ENCODE results near the gene PUS10. TPM values are rescaled to one million over a fixed set of nuclear protein-coding genes. Genes with fewer than 3 reads are reported as not detected.
"Not testable (repeated sequence)": the region's sequence is repeated elsewhere in the genome, so short reads cannot be mapped to it uniquely, and the experiment has no call there.

Gene PUS10
- total RNA-seq, 2 donors from 2014 or later = 5.1 to 5.7 TPM

- Mint-ChIP-seq H3K36me3 (ENCODE audit: low read depth) (peaks cover 13% of the 10 kb centered on the region), H3K27me3 (no peaks in the 10 kb centered on the region), H3K27ac (no peak overlapping the region), H3K4me1 (no peaks in the 10 kb centered on the region), H3K4me3 (no peak overlapping the region), H3K9me3 (no peaks in the 10 kb centered on the region)
- ATAC-seq (replicated peaks) = peak; percentile 64
Observed at GRCh38 chr2:60948926-60949579, 69.0 kb downstream of the PUS10 start.

- Mint-ChIP-seq H3K4me3 (no peak overlapping the region), H3K27me3 (no peaks in the 10 kb centered on the region), H3K4me1 (no peaks in the 10 kb centered on the region), H3K9me3 (no peaks in the 10 kb centered on the region), H3K27ac (no peak overlapping the region), H3K36me3 (ENCODE audit: low read depth) (peaks cover 10% of the 10 kb centered on the region)
- ATAC-seq (replicated peaks) = no peak
Observed at GRCh38 chr2:60948161-60948560, 69.9 kb downstream of the PUS10 start.

- H3K36me3 Mint-ChIP-seq (ENCODE audit: low read depth) = peaks cover 8% of the 10 kb centered on the region
- H3K27me3 Mint-ChIP-seq = no peaks in the 10 kb centered on the region
- ATAC-seq (replicated peaks) = no peak
- no peak overlapping the region for H3K4me3 Mint-ChIP-seq
- no peaks in the 10 kb centered on the region for H3K4me1 Mint-ChIP-seq
- no peak overlapping the region for H3K27ac Mint-ChIP-seq
- no peaks in the 10 kb centered on the region for H3K9me3 Mint-ChIP-seq
Observed at GRCh38 chr2:60947056-60947455, 71.0 kb downstream of the PUS10 start.

GRCh38 chr2:60945341-60945740 lies 72.7 kb downstream of the PUS10 start:
- H3K9me3 Mint-ChIP-seq = no peaks in the 10 kb centered on the region
- H3K27me3 Mint-ChIP-seq = no peaks in the 10 kb centered on the region
- H3K4me1 Mint-ChIP-seq = no peaks in the 10 kb centered on the region
- H3K27ac Mint-ChIP-seq = no peak overlapping the region
- H3K4me3 Mint-ChIP-seq = no peak overlapping the region
- peaks cover 13% of the 10 kb centered on the region for H3K36me3 Mint-ChIP-seq (ENCODE audit: low read depth)
- no peak for ATAC-seq (replicated peaks)

- Mint-ChIP-seq H3K27me3 (no peaks in the 10 kb centered on the region), H3K4me1 (peaks cover 13% of the 10 kb centered on the region), H3K9me3 (no peaks in the 10 kb centered on the region), H3K36me3 (ENCODE audit: low read depth) (peaks cover 63% of the 10 kb centered on the region), H3K4me3 (no peak overlapping the region), H3K27ac (no peak overlapping the region)
- no peak for ATAC-seq (replicated peaks)
Observed at GRCh38 chr2:60939622-60940021, 78.4 kb downstream of the PUS10 start.

- Mint-ChIP-seq H3K4me3 (no peak overlapping the region), H3K27me3 (no peaks in the 10 kb centered on the region), H3K27ac (no peak overlapping the region), H3K4me1 (peaks cover 20% of the 10 kb centered on the region), H3K36me3 (ENCODE audit: low read depth) (peaks cover 69% of the 10 kb centered on the region), H3K9me3 (no peaks in the 10 kb centered on the region)
- no peak for ATAC-seq (replicated peaks)
Observed at GRCh38 chr2:60938301-60938700, 79.8 kb downstream of the PUS10 start.

- no peak overlapping the region for H3K4me3 Mint-ChIP-seq
- no peaks in the 10 kb centered on the region for H3K27me3 Mint-ChIP-seq
- H3K9me3 Mint-ChIP-seq = no peaks in the 10 kb centered on the region
- H3K27ac Mint-ChIP-seq = peak overlapping the region; percentile 74
- peaks cover 84% of the 10 kb centered on the region for H3K36me3 Mint-ChIP-seq (ENCODE audit: low read depth)
- H3K4me1 Mint-ChIP-seq = peaks cover 24% of the 10 kb centered on the region
- ATAC-seq (replicated peaks) = no peak
Observed at GRCh38 chr2:60936757-60937156, 81.3 kb downstream of the PUS10 start.

GRCh38 chr2:60934165-60934722 lies 83.8 kb downstream of the PUS10 start:
- ATAC-seq (replicated peaks) = no peak
- Mint-ChIP-seq H3K9me3 (no peaks in the 10 kb centered on the region), H3K4me1 (peaks cover 24% of the 10 kb centered on the region), H3K27ac (no peak overlapping the region), H3K27me3 (no peaks in the 10 kb centered on the region), H3K36me3 (ENCODE audit: low read depth) (peaks cover 86% of the 10 kb centered on the region), H3K4me3 (no peak overlapping the region)

GRCh38 chr2:60932954-60933353 lies 85.1 kb downstream of the PUS10 start:
- Mint-ChIP-seq H3K4me3 (no peak overlapping the region), H3K27me3 (no peaks in the 10 kb centered on the region), H3K9me3 (no peaks in the 10 kb centered on the region), H3K36me3 (ENCODE audit: low read depth) (peaks cover 76% of the 10 kb centered on the region), H3K27ac (no peak overlapping the region), H3K4me1 (peaks cover 14% of the 10 kb centered on the region)
- ATAC-seq (replicated peaks) = no peak

- H3K27me3 Mint-ChIP-seq; H3K4me3 Mint-ChIP-seq; H3K27ac Mint-ChIP-seq; ATAC-seq (replicated peaks); H3K9me3 Mint-ChIP-seq: not testable (repeated sequence)
- Mint-ChIP-seq H3K4me1 (peaks cover 14% of the 10 kb centered on the region), H3K36me3 (ENCODE audit: low read depth) (peaks cover 77% of the 10 kb centered on the region)
Observed at GRCh38 chr2:60932061-60932460, 86.0 kb downstream of the PUS10 start.

- no peak for ATAC-seq (replicated peaks)
- Mint-ChIP-seq H3K4me1 (peaks cover 12% of the 10 kb centered on the region), H3K36me3 (ENCODE audit: low read depth) (peaks cover 77% of the 10 kb centered on the region), H3K4me3 (no peak overlapping the region), H3K9me3 (no peaks in the 10 kb centered on the region), H3K27ac (no peak overlapping the region), H3K27me3 (no peaks in the 10 kb centered on the region)
Observed at GRCh38 chr2:60926741-60927552, 91.1 kb downstream of the PUS10 start.

- H3K27ac Mint-ChIP-seq = no peak overlapping the region
- ATAC-seq (replicated peaks) = no peak
- peaks cover 79% of the 10 kb centered on the region for H3K36me3 Mint-ChIP-seq (ENCODE audit: low read depth)
Observed at GRCh38 chr2:60925994-60926740, 91.9 kb downstream of the PUS10 start.

GRCh38 chr2:60907329-60907728 lies 110.7 kb downstream of the PUS10 start:
- Mint-ChIP-seq H3K9me3 (no peaks in the 10 kb centered on the region), H3K36me3 (ENCODE audit: low read depth) (peaks cover 98% of the 10 kb centered on the region), H3K27ac (no peak overlapping the region), H3K27me3 (no peaks in the 10 kb centered on the region), H3K4me3 (no peak overlapping the region), H3K4me1 (peaks cover 12% of the 10 kb centered on the region)
- ATAC-seq (replicated peaks) = no peak

More at GRCh38 chr2:60925994-60926740, 91.9 kb downstream of the PUS10 start:
- no peaks in the 10 kb centered on the region for H3K9me3 Mint-ChIP-seq
- H3K27me3 Mint-ChIP-seq = no peaks in the 10 kb centered on the region
- no peak overlapping the region for H3K4me3 Mint-ChIP-seq
- peaks cover 12% of the 10 kb centered on the region for H3K4me1 Mint-ChIP-seq

GRCh38 chr2:60906395-60906794 lies 111.7 kb downstream of the PUS10 start:
- no peaks in the 10 kb centered on the region for H3K27me3 Mint-ChIP-seq
- H3K9me3 Mint-ChIP-seq = no peaks in the 10 kb centered on the region
- peaks cover 98% of the 10 kb centered on the region for H3K36me3 Mint-ChIP-seq (ENCODE audit: low read depth)
- H3K27ac Mint-ChIP-seq = no peak overlapping the region
- no peak overlapping the region for H3K4me3 Mint-ChIP-seq
- no peak for ATAC-seq (replicated peaks)
- H3K4me1 Mint-ChIP-seq = peaks cover 12% of the 10 kb centered on the region
